CD4-positive, alpha-beta T cell treated with Interleukin-15 for 1 hour (primary cell): ENCODE data around the gene KIF21B.

Experiments
- DNase-seq: peaks from one replicate; pipeline ENCODE4 v3.0.0-alpha.2; 2020

The KIF21B gene

GRCh38 chr1:201023517-201023902, at the start of gene KIF21B:
Gene KIF21B (minus strand): TSS chr1:201023714. CDS start chr1:201023383, 331 bp downstream.
- peak; percentile 91 for DNase-seq

GRCh38 chr1:201072922-201073321, 49.4 kb upstream of the KIF21B start:
- DNase-seq: no peak

GRCh38 chr1:201072149-201072548, 48.6 kb upstream of the KIF21B start:
- no peak for DNase-seq

- no peak for DNase-seq
These were observed 46.1 kb upstream of the KIF21B start for GRCh38 chr1:201069636-201070035.

- DNase-seq: no peak
These were observed 45.5 kb upstream of the KIF21B start for GRCh38 chr1:201068976-201069375.

GRCh38 chr1:201066986-201067385, 43.5 kb upstream of the KIF21B start:
- no peak for DNase-seq

GRCh38 chr1:201065686-201066085, 42.2 kb upstream of the KIF21B start:
- no peak for DNase-seq

- no peak for DNase-seq
These were observed 41.3 kb upstream of the KIF21B start for GRCh38 chr1:201064806-201065205.

GRCh38 chr1:201063145-201063544, 39.6 kb upstream of the KIF21B start:
- no peak for DNase-seq

- no peak for DNase-seq
These were observed 39.1 kb upstream of the KIF21B start for GRCh38 chr1:201062511-201063091.

- no peak for DNase-seq
These were observed 38.4 kb upstream of the KIF21B start for GRCh38 chr1:201061886-201062285.

GRCh38 chr1:201061049-201061448, 37.5 kb upstream of the KIF21B start:
- DNase-seq: no peak

GRCh38 chr1:201060586-201060985, 37.1 kb upstream of the KIF21B start:
- no peak for DNase-seq

GRCh38 chr1:201059871-201060555, 36.5 kb upstream of the KIF21B start:
- no peak for DNase-seq

GRCh38 chr1:201059401-201059800, 35.9 kb upstream of the KIF21B start:
- DNase-seq: no peak

- no peak for DNase-seq
These were observed 30.6 kb upstream of the KIF21B start for GRCh38 chr1:201054091-201054543.

GRCh38 chr1:201053155-201053860, 29.8 kb upstream of the KIF21B start:
- DNase-seq: no peak

- DNase-seq: no peak
These were observed 27.9 kb upstream of the KIF21B start for GRCh38 chr1:201051399-201051798.

GRCh38 chr1:201050515-201051277, 27.2 kb upstream of the KIF21B start:
- DNase-seq: no peak

GRCh38 chr1:201049248-201049831, 25.8 kb upstream of the KIF21B start:
- DNase-seq: no peak

- no peak for DNase-seq
These were observed 25.0 kb upstream of the KIF21B start for GRCh38 chr1:201048521-201048920.

- DNase-seq: no peak
These were observed 20.6 kb upstream of the KIF21B start for GRCh38 chr1:201044119-201044518.
